Stomach (tissue), 4 donors: ENCODE measurements around the gene ATP13A1.
"Not testable (repeated sequence)": the region's sequence is repeated elsewhere in the genome, so short reads cannot be mapped to it uniquely, and the experiment has no call there.

ENCODE experiments used
- CTCF ChIP-seq, 7 experiments: fragments of 450-650 bp in 4 of 7; fragments of 200-600 bp in 3 of 7; sonication (generic) in 3 of 7; IDR thresholded peaks; one replicate each; pipeline ENCODE4 v1.5.1; 2016 to 2019; ENCODE audit warnings: antibody characterized with exemption in 7 of 7, control low read depth in 2 of 7, mild to moderate bottlenecking in 1 of 7
- EP300 ChIP-seq: sonication (generic); formaldehyde crosslinking; IDR thresholded peaks from one replicate; pipeline ENCODE4 v1.6.1; 2017; ENCODE audit warnings: antibody characterized with exemption
- POLR2A ChIP-seq, 4 donors: fragments of 450-650 bp; IDR thresholded peaks; one replicate each; pipeline ENCODE4 v1.6.1; 2016; ENCODE audit warnings: antibody characterized with exemption in 4 of 4, control low read depth in 2 of 4, mild to moderate bottlenecking in 1 of 4, moderate library complexity in 1 of 4
- POLR2AphosphoS5 ChIP-seq, 3 donors: sonication (generic); formaldehyde crosslinking; IDR thresholded peaks; one replicate each; pipeline ENCODE4 v1.6.1; 2016; ENCODE audit warnings: antibody characterized with exemption in 3 of 3

GRCh38 chr19:19689023-19689422 is 25.5 kb upstream of the ATP13A1 start:
- TF ChIP-seq CTCF (IDR thresholded peaks at IDR 0.05); POLR2A (IDR thresholded peaks at IDR 0.05); EP300; POLR2AphosphoS5 (IDR thresholded peaks at IDR 0.05): not testable (repeated sequence)
